ENCODE measurements around the gene TDP2.
"Not testable (repeated sequence)": the region's sequence is repeated elsewhere in the genome, so short reads cannot be mapped to it uniquely, and the experiment has no call there.

Gene TDP2

GRCh38 chr6:24648276-24648675 is 18.4 kb downstream of the TDP2 start:
- no peak for DNase-seq (ENCODE audit: low read depth)

GRCh38 chr6:24646771-24647170 is 19.9 kb downstream of the TDP2 start:
- DNase-seq (ENCODE audit: low read depth) = no peak

- no peak for DNase-seq (ENCODE audit: low read depth)
Measured at GRCh38 chr6:24644377-24644776, 22.3 kb downstream of the TDP2 start.

DNA sequence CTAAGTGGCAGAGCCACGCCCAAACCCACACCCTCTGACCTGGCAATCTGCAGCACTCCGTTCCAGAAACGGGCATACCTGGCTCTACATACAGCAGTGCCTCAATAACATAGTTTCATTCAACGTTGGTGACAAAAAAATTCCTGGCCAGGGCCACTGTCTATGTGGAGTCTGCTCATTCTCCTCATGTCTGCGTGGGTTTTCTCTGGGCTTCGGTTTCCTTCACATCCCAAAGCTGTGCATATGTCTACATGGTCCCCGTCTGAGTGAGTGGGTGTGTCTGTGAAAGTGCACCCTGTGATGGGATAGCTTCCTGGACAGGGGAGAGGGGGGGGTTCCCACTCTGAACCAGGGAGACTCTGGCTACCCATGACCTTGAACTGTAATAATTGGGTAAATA is 22.8 kb downstream of the TDP2 start:
- DNase-seq (ENCODE audit: low read depth) = no peak

- no peak for DNase-seq (ENCODE audit: low read depth)
Measured at GRCh38 chr6:24642061-24642460, 24.6 kb downstream of the TDP2 start.

DNA sequence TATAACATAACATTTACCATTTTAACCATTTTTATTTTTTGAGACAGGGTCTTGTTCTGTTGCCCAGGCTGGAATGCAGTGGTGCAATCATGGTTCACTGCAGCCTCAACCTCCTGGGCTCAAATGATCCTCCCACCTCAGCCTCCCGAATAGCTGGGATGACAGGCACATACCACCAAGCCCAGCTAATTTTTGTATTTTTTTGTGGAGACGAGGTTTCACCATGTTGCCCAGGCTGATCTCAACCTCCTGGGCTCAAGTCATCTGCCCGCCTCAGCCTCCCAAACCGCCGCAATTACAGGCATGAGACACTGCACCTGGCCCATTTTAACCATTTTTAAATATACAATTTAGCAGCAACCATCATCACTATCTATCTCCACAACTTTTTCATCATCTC is 26.1 kb downstream of the TDP2 start:
- not testable (repeated sequence) for DNase-seq (ENCODE audit: low read depth)

- no peak for DNase-seq (ENCODE audit: low read depth)
Measured at GRCh38 chr6:24640166-24640565, 26.5 kb downstream of the TDP2 start.

DNA sequence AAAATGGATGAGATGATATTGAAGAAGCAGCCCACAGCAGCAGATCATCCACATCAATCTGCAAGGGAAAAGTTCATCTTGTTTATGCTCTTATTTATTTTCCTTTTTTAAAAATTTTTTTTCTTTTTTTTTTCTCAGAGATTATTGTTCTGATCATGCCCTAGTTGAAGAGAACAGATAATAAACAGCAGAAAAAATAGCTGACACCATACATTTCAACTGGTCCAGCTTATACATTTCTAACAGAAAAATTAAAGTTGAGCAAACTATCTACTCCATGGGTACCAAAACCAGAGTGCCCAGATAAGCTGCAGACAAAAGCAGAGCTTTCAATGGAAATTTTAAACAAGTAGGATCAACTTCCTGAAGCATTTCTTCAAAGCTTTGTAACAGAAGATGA is 30.0 kb downstream of the TDP2 start:
- DNase-seq (ENCODE audit: low read depth) = no peak

GRCh38 chr6:24632573-24632972 is 34.1 kb downstream of the TDP2 start:
- no peak for DNase-seq (ENCODE audit: low read depth)

DNA sequence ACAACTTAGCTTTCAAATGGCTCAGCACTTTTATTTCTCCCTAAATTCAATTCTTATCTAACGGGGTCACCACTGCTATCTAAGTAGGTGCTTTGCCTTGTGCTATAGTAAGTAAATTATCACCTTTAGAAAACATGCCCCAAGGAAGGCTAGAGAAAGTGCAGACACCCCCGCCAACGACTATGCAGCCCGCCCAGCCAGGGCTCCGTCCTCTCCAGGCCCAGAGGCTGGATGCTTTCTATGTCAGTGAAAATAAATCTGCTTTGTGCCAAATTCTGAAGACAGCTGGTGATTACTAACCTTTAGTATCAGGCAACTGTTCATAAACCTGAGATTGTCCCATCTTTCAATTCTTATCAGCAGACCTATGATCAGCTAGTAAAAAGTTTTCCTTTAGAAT is 35.0 kb downstream of the TDP2 start:
- DNase-seq (ENCODE audit: low read depth) = no peak

DNA sequence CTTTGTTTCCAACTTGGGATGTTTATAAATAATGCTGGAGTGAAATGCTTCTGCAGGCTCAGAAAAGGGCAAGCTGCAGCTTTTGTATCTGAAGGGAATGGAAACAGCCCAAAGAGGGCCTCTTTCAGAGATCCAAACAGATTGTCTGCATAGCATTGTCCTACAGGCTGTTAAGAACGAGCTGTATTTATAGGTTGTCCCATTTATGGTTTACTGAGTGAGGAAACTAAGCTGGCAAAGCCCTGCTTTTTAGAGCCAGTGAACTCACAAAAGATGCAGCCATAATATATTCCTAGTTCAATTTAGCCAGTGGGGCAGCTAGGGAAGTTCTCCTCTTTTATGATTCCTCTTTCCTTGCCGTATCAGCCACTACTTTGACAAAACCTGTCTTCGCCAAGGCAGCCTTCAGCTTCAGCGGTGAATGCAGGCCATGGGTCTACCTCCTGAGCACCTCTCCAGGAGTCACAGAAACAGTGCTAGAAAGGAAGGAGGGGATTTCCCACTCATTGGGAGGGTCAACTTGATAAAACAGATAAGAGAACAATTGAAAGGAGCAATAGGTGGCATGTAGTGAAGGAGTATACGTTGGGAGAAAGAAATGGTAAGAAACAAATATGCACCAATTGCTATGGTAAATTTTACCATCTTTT is 35.7 kb downstream of the TDP2 start:
- no peak for DNase-seq (ENCODE audit: low read depth)

DNA sequence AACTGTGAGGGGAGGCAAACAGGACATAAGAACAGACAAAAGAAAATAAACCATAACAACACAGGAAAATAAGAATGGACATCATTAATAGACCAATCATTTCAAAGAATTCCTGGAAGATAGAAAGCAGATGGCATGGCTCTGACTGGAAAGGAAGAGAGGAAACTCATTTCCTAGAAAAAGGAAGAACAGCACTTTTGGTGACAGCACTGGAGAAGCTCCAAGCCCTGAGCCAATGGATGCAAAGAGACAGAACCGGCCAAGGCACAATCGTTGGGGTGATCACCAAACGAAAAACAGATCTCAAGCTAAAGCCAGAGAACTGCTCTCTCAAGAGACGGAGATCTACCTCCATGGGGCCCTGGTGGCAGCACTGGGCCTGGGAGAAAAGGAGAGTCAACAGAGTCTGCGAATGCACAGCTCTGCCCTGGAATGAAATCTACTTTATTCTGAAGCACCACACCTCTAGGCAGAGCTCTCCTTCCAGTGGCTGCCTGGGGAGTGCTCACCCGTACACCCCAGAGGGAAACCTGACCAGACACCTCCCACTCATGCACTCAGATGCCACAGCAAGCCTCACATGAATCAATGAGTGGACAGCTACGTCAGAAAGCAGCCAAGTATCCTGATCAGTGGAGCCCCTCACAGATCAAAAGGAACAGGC is 44.9 kb downstream of the TDP2 start:
- no peak for DNase-seq (ENCODE audit: low read depth)

GRCh38 chr6:24620637-24621036 is 46.1 kb downstream of the TDP2 start:
- DNase-seq (ENCODE audit: low read depth) = no peak

- DNase-seq (ENCODE audit: low read depth) = no peak
Measured at GRCh38 chr6:24619661-24620060, 47.0 kb downstream of the TDP2 start.

GRCh38 chr6:24614648-24615047 is 52.1 kb downstream of the TDP2 start:
- DNase-seq (ENCODE audit: low read depth) = no peak

- DNase-seq (ENCODE audit: low read depth) = no peak
Measured at GRCh38 chr6:24614043-24614420, 52.7 kb downstream of the TDP2 start.

GRCh38 chr6:24613361-24614042 is 53.2 kb downstream of the TDP2 start:
- DNase-seq (ENCODE audit: low read depth) = no peak

DNA sequence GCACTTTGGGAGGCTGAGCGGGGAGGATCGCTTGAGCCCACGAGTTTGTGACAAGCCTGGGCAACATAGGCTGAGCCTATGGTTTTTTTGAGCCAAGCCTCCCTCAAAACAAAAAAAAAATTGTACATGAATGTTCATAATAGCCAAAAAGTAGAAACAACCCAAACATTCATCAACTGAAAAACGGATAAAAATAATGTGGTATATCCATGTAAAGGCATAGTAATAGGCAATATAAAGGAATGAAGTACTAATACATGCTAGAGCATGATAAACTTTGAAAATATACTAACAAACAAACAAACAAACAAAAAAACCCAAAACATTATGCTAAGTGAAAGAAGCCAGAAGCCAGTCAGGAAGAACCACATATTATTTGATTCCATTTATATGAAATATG is 56.0 kb downstream of the TDP2 start:
- DNase-seq (ENCODE audit: low read depth) = no peak

- DNase-seq (ENCODE audit: low read depth) = no peak
Measured at GRCh38 chr6:24607310-24608105, 59.2 kb downstream of the TDP2 start.

DNA sequence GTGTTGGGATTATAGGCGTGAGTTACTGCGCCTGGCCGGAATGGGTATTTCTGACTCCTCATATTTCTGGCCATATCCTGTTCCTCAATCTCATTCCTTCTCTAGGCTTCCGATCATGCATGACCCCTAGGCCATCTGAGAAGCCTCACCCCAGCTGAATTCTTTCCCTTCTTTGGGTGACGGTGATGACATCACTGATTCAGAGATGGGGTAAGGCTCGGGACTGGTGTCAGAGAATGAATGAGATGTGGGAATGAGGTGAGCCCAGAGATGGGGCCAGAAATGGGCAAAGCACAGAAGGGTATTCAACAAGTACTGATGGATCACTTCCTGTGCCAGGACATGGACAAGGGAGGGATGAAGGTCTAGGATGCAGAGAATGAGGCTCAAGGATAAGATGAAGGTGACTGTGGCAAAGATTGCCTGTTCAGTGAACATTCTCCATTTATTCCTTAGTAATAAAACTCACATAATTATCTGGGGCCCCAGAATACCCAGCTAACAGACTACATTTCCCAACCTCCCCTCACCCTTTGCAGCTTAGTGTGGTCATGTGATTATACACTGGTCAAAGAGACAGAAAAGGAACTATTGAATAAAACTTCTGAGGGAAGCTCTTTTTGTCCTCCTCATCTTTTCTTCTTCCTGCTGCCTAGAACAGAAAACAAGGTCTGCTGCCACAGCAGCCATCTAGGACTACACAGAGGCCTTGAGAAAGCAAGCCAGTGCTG is 60.3 kb downstream of the TDP2 start:
- DNase-seq (ENCODE audit: low read depth) = no peak

DNA sequence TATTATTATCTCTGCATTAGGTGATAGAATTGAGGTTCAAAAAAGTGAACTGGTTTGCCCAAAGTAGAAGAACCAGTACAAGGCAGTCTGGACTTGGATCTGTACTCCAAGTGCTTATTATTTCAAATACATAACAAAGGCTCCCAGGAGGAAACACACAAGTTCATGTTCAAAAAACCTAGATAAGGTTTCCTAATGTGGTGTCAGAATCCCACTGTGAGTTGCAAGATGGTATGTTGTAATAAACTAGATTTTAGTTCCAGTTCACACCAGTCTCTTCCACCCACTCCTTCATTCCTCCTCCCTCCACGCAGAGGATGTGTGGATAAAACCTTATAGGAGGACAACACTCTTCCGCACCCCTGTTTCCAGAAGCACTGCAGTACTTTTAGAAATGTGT is 63.5 kb downstream of the TDP2 start:
- no peak for DNase-seq (ENCODE audit: low read depth)

- no peak for DNase-seq (ENCODE audit: low read depth)
Measured at GRCh38 chr6:24600903-24601302, 65.8 kb downstream of the TDP2 start.

Data from T follicular helper cell (primary cell).